Left cardiac atrium (tissue), 4 donors: ENCODE data around the gene RAB28. TPM values are rescaled to one million over a fixed set of nuclear protein-coding genes. Genes with fewer than 3 reads are reported as not detected.

ENCODE experiments used
- ATAC-seq, 2 donors: fragments of 200-7000 bp; cut with Tn5 transposase; one replicate each; pipeline ENCODE4 v1.9.1; 2020; ENCODE audit warnings: mild to moderate bottlenecking in 2 of 2, moderate library complexity in 2 of 2
- DNase-seq: peaks from one replicate; pipeline ENCODE4 v3.0.0-alpha.2; 2020
- intact Hi-C, 2 donors: fragments of 100-400 bp; cut with DNase I; formaldehyde crosslinking; loops; one replicate each; pipeline versions ENCODE4 v1.14.1 to v1.15.1; 2022 to 2023
- long read RNA-seq: library from polyadenylated mRNA; unstranded; transcript quantifications from one replicate; pipeline ENCODE4 v2.0.0, GENCODE V29; 2021
- total RNA-seq, 2 donors: library from RNA; stranded (reverse); fragmentation: NEBNext Ultra II Directional; extraction: Animal tissue kit (Norgen Biotek cat#: 25700); gene quantifications; one replicate each; pipeline ENCODE4 v1.2.1, GENCODE V29; 2021
- donor health status: DM: no; HTN: yes; CAD: no.
- donor health status: DM: no; HTN: yes; CAD: no; lungs with severe emphysema.
- donor health status: DM: yes; HTN: yes; CAD: no.
- donor health status: Dilated cardiomyopathy.

RAB28 gene
- 10 to 100 TPM; 15.9 to 18.5 TPM for total RNA-seq
- long read RNA-seq, transcript RAB28-202 (7 exons, 1,715 nt) = major isoform, 14 of 24 reads
- long read RNA-seq, transcript RAB28-201 (8 exons, 1,810 nt) = minor isoform, 7 of 24 reads
- long read RNA-seq, partial matches to known transcripts = 0 of 24 reads
- long read RNA-seq, other reads (novel, unspliced or antisense) = 2 of 24 reads

DNA sequence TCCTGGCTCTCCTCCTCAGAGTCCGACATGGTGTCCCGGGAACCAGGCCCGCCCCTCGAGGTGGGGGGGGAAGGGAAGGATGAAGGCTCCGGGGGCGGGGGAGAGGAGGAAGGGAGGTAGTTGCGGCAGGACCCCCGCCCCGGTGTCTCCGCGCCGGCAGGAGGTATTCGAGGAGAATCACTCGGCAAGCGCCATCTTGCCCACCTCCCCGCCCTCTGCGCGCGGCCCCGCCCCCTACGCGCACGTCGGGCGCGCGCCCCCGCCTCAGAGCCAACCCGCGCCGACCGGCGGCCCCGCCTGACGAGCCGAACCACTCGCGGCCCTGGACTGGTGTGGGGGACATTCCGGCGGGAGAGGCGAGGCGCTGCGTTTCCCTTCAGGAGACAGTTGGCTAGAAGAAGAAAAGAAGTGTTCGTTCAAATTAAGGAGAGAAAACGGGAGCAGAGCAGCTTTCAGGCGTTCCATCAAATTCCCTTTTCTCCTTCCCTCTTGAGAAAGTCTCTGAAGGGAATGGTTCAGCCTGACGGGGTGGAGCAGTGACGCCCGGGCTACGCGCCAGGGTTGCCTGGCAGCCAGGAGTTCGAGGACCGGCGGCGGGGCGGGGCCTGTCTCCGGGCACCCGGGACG is at the start of gene RAB28:
TSS of gene RAB28 (minus strand) at position 219 of the 627 bp plus-strand sequence.
- ATAC-seq (peak; percentile 99), DNase-seq (peak; percentile 95)
- intact Hi-C loops = no loop called here

DNA sequence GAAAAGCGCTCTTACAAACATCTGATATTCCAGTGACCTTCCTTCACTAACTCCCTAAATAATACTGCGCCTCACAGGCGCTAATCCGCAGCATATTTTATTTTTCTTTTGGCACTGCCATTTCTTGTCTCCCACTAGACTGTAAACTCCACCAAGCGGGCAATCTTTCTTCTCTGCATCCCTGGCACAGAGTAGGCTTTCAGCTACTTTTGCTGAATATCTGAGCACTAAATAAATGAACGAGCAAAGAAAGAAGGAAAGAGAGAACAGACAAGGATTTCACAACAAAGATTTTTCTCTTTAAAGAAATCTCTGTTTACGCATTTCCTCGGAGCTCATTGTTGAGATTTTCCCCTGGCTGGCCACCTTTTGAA is 47.5 kb upstream of the RAB28 start:
- ATAC-seq = no peak
- intact Hi-C loops = no loop called here

DNA sequence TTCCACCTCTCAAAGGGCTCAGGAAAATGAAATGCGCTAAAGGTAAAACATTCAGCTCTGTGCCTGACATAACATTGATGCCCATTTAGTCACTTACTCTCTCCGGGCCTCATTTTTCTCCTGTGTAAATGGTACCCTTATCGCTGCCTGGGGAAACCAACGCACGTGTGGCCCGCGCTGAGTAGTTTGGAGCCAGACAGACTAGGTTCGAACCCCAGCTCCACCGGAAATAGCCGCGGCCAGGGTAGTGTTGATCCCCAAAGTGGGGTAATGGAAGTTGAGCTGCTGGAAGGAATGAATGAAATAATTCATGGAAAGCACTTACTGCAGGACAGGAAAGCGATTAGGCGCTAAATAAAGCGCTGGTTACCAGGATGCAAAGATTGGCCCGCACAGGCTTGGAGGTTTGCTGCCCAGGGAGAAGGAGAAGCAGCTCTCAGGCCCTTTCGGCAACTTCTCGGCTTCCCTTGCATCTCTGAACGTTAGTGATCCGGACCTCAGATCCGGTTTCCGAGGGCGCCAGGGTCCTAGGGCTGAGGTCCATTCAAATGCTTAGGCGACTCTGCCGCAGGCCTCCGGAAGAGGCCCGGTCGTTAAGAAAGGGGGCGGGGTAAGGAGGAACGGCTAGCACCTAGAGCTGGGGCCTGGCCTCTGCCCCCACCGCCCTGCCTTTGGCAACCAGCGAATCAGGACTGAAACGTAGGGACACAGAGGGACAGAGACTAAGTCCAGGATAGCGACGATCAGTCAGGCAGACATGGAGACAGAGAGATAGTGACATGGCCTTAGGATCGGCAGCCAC is 46.9 kb upstream of the RAB28 start:
- DNase-seq = no peak
- no peak for ATAC-seq
- intact Hi-C loops = no loop called here

More for the DNA sequence above, 47.5 kb upstream of the RAB28 start:
- DNase-seq = no peak

DNA sequence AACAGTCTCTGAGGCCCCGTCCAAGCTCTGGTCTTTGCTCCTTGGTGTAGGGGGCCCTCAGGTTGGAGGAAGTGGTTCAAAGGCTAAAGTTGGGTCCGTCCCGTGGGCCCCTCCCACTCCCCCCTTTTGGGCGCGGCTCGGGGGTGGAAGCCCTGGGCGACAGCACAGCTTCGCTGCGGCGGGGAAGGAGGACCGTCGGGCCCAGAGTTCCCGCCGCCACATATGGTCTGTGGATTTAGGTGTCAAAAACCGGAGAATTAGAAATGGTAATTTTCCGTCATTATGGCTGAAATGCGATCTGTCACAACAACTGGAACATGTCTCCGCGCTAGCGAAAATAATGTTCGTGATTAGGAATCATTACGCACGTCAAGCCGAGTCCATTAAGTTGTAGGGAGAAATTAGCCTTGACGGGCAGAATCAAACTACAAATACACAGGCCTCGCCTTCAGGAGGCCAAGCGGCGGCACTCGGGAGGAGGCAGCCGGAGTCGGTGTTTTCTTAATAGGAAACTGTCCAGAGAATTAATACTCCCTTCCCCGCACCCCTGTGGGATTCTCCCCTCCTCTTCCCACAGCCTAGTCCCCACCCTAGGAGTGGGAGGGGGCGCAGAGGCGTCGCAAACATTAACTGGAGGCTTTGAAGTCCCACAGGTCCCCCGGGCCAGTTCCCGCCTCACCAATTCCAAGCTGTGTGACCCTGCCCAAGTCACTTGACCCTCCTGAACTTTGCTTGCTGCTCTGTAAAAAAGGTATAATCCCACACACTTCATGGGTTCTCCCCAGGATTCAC is 45.2 kb upstream of the RAB28 start:
- DNase-seq (no peak), ATAC-seq (no peak)
- intact Hi-C loops = no loop called here

DNA sequence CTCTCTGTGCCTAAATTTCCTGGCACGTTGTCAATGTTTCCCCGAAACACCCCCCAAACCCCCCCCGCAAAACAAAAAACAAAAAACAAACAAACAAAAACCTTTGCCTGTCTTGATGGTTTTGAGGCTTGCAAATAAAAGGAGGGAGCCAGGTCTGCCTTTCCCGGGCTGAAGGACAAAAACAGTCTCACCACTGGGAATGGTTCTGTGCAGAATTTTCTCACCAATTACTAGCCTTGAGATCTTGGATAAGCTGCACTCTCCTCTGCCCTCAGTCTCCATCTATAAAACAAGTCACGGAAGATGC is 44.6 kb upstream of the RAB28 start:
- ATAC-seq (no peak), DNase-seq (no peak)
- intact Hi-C loops = no loop called here

DNA sequence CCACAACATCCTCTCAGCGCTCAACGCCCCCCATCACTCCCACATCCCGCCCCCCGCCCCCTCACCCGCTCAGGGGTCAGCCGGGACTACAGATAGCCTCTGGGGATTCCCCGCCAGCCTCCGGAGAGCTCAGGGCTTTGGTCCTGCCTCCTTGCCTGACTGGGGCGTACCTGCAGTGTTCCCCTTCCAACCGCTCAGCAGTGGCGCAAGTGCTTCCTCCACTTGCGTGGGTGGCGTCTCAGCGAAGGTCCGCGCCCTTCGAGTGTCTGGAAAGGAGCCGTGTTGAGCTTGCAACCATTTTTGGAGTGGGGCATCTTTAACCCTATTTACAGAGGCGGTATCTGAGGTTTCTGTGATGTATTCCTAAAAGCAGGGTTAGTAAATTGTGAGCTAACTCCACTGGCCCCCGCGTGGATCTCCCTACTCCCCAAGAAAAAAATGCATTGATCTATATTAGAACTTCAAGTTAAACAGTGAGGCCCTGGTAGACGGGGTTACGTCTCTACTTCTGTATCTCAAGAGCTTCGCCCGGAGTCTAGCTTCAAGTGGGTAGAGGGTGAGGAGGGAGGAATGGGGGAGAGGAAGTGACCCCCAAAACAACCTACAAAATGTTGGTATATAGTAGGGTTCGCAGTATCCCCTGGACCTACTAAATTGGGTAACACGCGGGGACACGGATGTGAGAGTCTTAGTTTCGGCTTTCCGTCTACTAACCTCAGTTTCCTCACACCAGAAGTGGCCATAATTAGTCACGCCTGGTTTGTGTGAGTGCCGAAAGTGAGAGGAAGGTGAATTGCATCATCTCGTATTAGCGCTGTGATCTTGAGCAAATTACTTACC is 44.1 kb upstream of the RAB28 start:
- intact Hi-C loops = no loop called here
- ATAC-seq (peak in 1 of 2 donors; percentile 34), DNase-seq (peak; percentile 20)

DNA sequence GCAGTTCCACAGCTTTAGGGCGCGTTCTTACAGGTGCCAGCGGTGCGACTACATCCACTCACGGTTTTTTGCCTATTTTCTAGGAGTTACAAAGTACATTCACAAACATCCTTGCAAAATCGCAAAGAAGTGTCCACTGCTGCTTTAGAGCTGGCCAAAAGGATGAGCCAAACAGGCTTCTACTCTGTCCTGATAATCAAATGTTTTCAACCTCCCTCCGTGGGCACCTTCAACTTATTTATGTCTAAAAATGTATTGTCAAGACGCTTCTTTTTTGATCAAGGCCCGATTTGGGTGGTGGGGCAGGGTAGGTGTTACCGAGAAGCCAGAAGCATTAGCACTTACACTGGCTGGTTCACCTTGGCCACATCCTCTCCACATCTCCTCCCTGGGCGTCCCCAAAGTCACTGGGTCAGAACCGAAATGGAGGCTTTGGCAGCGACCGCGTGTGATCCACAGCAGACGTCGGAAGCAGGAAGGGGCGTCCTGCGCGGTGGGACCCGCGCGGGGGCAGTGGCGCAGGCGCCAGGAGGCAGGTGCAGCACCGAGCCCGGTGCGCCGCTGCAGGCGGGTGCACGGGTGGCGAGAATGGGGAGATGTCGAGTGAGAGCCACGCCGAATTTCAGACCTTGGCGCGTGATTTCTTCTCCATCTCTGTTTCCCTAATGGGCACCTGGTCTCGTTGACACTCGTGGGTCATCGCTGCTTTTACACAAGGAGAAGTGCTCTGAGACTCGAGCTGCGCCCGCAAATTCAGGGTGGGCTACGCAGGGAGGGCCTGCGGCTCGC is 43.2 kb upstream of the RAB28 start:
- DNase-seq (no peak), ATAC-seq (no peak)
- intact Hi-C loops = no loop called here

DNA sequence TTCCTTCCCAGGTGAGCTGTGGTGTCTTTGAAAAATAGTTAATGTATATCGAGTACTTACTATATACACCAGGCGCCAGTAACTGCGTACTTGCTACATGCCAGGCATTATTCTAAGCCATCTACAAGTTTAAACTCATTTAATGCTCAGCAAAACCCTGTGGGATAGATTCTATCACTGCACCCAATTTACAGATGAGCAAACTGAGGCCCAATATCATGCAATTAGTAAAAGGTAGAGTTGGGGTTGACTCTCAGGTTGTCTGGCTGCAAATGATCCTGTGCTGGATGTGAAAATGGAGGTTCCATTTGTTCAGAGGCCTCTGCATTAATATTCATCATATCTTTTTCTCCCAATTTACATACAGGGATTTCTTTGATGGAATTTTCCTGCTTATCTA is 42.5 kb upstream of the RAB28 start:
- intact Hi-C loops = no loop called here
- no peak for DNase-seq
- ATAC-seq = no peak

DNA sequence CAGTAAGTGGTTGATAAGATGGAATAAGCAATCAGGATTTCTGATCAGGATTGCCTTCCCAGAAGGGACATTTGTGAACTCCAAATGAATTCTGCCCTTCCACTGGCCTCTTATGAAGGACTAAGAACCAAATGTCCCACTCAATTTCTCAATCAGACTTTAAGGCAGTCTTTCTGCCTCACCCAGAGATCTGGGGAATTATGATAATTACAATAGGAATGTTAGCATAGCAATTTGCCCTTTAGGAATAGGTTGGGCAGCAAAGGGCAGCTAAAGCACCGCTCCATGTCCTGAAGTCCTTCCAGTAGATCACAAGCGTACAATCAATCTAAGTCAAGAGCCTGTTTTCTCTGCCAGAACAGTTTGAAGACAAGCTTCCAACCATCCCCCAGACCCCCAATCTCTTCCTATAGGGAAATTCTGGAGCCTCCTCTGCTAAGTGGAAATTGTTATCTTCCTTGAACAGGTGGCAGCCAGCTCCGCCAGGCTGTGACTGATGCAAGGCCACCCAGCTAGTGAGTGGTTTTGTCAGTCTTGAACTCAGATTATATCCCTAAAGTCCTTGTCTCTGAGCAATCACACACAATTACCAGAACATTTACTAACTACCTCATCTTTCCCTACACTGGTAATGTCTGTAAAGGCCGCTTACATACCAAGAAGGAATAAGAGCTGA is 41.6 kb upstream of the RAB28 start:
- ATAC-seq = no peak
- intact Hi-C loops = no loop called here
- no peak for DNase-seq

DNA sequence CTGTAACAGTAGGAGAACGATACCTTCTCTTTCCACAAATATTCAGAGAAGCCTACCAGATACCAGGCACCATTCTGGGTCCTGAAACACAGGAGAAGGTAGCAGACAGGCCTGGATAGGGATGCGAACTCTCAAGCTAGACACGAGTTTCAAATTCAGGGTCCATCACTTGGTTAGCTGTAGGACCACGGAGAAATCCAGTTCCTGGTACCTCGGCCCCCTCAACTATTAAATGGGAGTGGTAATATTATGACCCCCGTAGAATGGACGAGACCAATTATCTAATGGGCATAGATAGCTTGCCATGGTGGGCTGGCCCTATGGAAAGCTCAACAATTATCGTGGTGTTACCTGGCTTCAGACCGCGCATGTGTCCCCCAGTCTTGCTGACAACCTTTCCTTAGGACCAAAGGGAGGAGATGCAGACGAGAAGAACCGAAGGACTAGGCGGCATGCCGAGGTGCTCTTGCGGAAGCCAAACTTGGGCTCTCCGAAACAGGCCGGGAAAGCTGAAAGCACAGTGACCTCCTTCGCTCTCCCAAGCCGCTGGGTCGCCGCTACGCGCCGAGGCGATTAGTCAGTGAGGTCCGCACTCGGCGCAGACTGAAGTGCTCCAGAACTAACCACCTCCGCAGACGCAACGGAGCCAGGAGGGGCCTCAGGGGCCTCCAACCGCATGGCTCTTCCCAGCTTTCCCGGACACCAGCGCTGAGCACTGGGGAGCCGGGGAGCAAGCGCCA is 40.5 kb upstream of the RAB28 start:
- intact Hi-C loops = no loop called here
- no peak for DNase-seq
- ATAC-seq = peak in 1 of 2 donors; percentile 63

DNA sequence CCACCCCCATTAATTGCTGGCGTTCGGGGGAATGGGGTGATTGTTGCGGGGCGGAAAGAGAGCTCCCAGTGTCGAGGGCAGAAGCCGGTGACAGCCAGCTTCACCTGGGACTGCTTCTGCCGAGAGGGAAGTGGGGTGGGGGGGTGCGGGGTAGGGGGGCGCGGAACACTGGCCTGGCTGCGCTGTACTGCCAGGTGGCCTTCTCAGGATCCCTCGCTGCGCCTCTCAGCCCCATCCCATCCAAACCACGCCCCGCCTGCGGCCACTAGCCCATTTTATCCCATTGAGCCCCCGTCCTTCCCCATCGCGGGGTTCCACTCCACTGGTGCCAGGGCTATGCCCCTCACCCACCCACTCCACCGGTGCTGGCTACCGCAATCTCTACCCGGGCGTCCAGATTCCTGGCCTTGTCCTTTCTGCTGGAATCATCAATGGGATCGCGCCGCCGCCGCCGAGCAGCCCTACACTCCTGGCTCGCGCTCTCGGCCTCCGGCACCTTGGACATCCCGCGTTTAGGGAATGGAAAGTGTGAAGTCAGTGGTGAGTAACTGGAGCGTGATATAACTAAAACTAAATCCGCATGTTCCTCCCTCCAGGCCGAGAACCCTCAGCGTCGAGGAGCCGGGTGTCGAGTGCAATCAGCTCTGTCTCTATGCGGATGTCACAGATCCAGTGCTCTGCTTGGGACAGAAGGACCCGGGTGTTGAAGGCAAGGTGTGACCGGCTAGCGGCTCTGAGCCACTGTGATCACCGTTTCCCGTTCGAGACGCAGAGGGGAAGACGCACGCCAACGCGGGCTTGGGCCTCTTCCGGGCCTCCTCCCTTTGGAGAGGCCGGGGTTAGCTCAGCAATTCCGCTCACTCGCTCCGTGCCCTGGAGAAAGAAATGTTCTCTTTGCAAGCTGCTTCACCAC is 39.7 kb upstream of the RAB28 start:
- DNase-seq = no peak
- intact Hi-C loops = no loop called here
- ATAC-seq = no peak

DNA sequence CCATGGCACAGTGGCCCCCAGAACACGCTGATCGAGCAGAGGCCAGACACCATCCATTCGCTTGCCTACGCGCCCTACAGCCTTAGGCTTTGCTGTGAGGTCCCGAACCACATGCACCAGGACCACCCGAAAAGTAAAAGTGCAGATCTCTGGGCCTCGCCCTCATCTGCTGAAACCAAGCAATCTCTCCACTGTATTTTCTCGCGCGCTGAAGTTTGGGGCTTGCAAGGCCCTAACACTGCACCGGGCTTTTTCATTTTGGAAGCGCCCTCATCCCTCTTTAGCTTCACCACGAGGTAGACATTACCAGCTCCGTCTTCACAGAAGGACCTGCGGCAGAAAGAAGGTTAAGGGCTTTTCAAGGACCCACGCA is 39.0 kb upstream of the RAB28 start:
- DNase-seq = no peak
- intact Hi-C loops = no loop called here
- ATAC-seq = no peak

DNA sequence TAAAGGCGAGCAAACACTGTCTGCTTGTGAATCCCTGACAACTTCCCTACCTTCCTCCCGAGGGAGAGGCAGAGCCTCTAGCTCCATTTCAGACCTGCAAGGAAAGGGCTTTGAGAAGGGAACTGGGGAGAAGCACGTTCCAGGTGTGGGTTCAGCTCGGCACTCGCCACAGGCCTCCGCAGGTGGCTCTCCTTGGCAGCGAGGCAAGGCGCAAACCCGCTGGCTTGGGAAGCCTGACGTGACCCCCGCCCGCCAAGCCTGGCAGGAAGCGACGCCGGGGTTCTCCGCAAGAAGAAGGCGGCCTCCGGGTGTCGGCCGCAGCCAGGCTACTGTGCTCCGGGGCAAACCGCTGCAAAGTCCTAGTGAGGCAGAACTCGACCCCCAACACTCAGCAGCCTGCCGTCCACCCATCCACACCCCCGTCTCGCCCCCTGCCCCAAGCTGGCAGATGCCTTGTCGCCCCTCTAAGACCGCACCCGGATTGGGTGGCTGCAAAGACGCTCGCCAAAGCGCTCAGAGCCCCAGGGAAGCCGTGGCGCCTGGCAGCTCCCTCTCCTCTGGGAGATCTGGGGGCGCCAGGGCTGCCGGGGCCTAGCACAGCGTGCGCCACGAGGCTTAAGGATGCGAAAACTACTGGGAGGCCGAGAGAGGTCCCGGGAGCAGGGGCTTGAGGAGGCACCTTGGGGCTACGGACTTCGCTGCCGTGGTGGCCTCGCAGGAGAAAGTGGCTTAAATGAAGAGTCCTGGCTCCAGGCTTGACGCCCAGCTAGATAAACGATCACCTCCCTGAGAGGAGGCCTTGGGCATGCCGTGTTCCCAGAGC is 38.4 kb upstream of the RAB28 start:
- intact Hi-C loops = no loop called here
- DNase-seq (no peak), ATAC-seq (no peak)

DNA sequence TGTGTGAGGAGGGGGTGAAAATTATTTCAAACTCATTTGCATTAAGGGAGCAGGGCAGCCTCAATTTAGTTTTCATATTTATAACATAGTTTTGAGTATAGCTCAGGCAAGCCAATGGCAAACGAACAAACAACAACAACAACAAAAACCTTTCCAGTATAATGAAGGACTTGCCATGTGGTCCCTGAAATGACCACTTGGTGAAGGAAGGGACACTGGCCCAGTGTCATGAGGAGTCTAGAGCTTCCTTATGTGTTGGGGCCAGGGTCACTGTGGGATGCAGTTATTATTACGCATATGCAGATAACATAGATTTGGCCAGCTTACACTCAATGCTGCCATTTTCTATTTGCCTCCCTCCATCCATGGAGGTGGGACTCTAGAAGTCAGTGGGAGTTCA is 36.9 kb upstream of the RAB28 start:
- no peak for ATAC-seq
- no peak for DNase-seq
- intact Hi-C loops = no loop called here

DNA sequence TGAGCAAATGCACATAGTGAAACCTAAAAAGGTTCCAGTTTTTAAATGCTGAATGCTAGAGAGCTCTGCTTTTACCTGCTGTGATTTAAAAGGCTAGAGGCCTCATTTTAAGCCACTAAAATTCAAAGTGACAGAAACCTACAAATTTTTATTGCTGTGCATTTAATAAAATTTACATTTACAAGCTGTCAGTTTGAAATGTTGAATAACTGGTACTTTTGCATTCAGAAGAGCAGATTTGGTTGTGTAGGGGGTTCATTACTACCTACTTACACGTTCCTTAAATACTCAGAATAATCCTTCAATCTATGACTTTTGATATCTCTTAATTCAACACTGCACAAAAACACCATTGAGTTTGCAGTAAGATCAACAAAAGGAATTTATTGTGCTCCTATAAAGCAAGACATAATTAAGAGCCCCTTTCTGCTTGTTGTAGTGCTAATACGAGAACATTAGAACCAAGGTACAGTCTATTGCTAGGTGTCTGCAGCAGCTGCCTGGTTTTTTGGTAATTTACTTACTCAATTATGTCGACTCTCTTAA is 32.2 kb upstream of the RAB28 start:
- DNase-seq (no peak), ATAC-seq (no peak)
- intact Hi-C loops = no loop called here
